ENCODE results near the gene CCDC180.
"Not testable (repeated sequence)": the region's sequence is repeated elsewhere in the genome, so short reads cannot be mapped to it uniquely, and the experiment has no call there.

The CCDC180 gene

GRCh38 chr9:97307500-97308163 lies at the start of gene CCDC180:
CCDC180 (plus strand) TSS chr9:97307659; CDS start chr9:97308064, 405 bp downstream.
- DNase-seq: no peak

GRCh38 chr9:97259834-97260514 lies 47.5 kb upstream of the CCDC180 start:
- DNase-seq: not testable (repeated sequence)

- no peak for DNase-seq
Observed at GRCh38 chr9:97271292-97271691, 36.2 kb upstream of the CCDC180 start.

GRCh38 chr9:97272072-97272471 lies 35.4 kb upstream of the CCDC180 start:
- DNase-seq: no peak

GRCh38 chr9:97276310-97276852 lies 31.1 kb upstream of the CCDC180 start:
- DNase-seq: no peak

GRCh38 chr9:97277953-97278352 lies 29.5 kb upstream of the CCDC180 start:
- DNase-seq: no peak

GRCh38 chr9:97280755-97281330 lies 26.6 kb upstream of the CCDC180 start:
- DNase-seq: no peak

- DNase-seq: no peak
Observed at GRCh38 chr9:97283768-97284167, 23.7 kb upstream of the CCDC180 start.

- no peak for DNase-seq
Observed at GRCh38 chr9:97284798-97285197, 22.7 kb upstream of the CCDC180 start.

GRCh38 chr9:97292200-97292599 lies 15.3 kb upstream of the CCDC180 start:
- no peak for DNase-seq

- DNase-seq: no peak
Observed at GRCh38 chr9:97293207-97293721, 14.2 kb upstream of the CCDC180 start.

GRCh38 chr9:97293818-97294217 lies 13.6 kb upstream of the CCDC180 start:
- no peak for DNase-seq

- DNase-seq: no peak
Observed at GRCh38 chr9:97297889-97298288, 9.6 kb upstream of the CCDC180 start.

GRCh38 chr9:97299809-97300414 lies 7.5 kb upstream of the CCDC180 start:
- DNase-seq: no peak

- no peak for DNase-seq
Observed at GRCh38 chr9:97300586-97300985, 6.9 kb upstream of the CCDC180 start.

- DNase-seq: no peak
Observed at GRCh38 chr9:97301974-97302373, 5.5 kb upstream of the CCDC180 start.

- no peak for DNase-seq
Observed at GRCh38 chr9:97304586-97304985, 2.9 kb upstream of the CCDC180 start.

GRCh38 chr9:97305501-97306298 lies 1.8 kb upstream of the CCDC180 start:
- no peak for DNase-seq

- DNase-seq: no peak
Observed at GRCh38 chr9:97307091-97307490, 368 bp upstream of the CCDC180 start.

GRCh38 chr9:97309260-97309659 lies 1.8 kb downstream of the CCDC180 start:
- DNase-seq: no peak

GRCh38 chr9:97310023-97310422 lies 2.6 kb downstream of the CCDC180 start:
- no peak for DNase-seq

- DNase-seq: no peak
Observed at GRCh38 chr9:97310896-97311295, 3.4 kb downstream of the CCDC180 start.
